Body of pancreas (tissue), 4 donors: ENCODE measurements around the gene MMD.

Experiments used
- CTCF ChIP-seq, 7 experiments: fragments of 450-650 bp in 4 of 7; fragments of 200-600 bp in 3 of 7; sonication (generic) in 3 of 7; IDR thresholded peaks; one replicate each; pipeline ENCODE4 v1.5.1; 2016 to 2019; ENCODE audit warnings: antibody characterized with exemption in 7 of 7
- POLR2A ChIP-seq, 3 donors: fragments of 450-650 bp; IDR thresholded peaks; one replicate each; pipeline ENCODE4 v1.6.1; 2016; ENCODE audit warnings: antibody characterized with exemption in 3 of 3, mild to moderate bottlenecking in 2 of 3

GRCh38 chr17:55440391-55440790 is 18.8 kb upstream of the MMD start:
- no peak for TF ChIP-seq CTCF (IDR thresholded peaks at IDR 0.05)
- TF ChIP-seq POLR2A (IDR thresholded peaks at IDR 0.05) = no peak
